22Rv1 (cell line): ENCODE measurements around the gene PARD3B.

Source experiments
- ZFX ChIP-seq: fragments of 450-650 bp; IDR thresholded peaks from 2 replicates; pipeline ENCODE4 v1.6.1; 2017; ENCODE audit warnings: antibody characterized with exemption, borderline replicate concordance
- TF ChIP-seq, protein P1 (sequence below): fragments of 450-650 bp; IDR thresholded peaks from 2 replicates; pipeline ENCODE4 v1.5.1; 2017; ENCODE audit warnings: mild to moderate bottlenecking

DNA sequence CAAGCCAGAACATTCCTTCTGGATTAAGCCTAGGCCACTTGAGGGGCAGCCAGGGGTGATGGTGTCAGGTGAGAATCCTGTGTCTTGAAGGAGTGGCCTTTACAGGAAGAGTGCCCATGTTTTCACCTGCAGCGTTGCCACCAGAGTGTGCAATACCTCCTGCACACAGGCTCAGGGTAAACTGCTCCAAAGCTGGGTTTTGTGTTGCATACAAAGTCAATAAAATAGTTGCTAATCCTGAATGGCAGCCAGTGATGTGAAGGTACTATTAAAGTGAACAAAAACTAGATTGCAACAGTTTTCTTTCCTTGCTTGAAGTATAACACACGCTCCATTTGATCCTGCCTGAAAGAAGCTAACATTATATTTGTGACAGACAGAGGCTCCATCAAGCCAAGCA is 1072.6 kb downstream of the PARD3B start:
- TF ChIP-seq, protein P1, sequence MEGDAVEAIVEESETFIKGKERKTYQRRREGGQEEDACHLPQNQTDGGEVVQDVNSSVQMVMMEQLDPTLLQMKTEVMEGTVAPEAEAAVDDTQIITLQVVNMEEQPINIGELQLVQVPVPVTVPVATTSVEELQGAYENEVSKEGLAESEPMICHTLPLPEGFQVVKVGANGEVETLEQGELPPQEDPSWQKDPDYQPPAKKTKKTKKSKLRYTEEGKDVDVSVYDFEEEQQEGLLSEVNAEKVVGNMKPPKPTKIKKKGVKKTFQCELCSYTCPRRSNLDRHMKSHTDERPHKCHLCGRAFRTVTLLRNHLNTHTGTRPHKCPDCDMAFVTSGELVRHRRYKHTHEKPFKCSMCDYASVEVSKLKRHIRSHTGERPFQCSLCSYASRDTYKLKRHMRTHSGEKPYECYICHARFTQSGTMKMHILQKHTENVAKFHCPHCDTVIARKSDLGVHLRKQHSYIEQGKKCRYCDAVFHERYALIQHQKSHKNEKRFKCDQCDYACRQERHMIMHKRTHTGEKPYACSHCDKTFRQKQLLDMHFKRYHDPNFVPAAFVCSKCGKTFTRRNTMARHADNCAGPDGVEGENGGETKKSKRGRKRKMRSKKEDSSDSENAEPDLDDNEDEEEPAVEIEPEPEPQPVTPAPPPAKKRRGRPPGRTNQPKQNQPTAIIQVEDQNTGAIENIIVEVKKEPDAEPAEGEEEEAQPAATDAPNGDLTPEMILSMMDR = no peak
- no peak for TF ChIP-seq ZFX
